Ecto neural progenitor cell (in vitro differentiated cells): ENCODE measurements around the gene WASL.

Experiments used
- DNase-seq: peaks from one replicate; pipeline ENCODE4 v3.0.0-alpha.2; 2018; ENCODE audit warnings: low spot score

The WASL gene

DNA sequence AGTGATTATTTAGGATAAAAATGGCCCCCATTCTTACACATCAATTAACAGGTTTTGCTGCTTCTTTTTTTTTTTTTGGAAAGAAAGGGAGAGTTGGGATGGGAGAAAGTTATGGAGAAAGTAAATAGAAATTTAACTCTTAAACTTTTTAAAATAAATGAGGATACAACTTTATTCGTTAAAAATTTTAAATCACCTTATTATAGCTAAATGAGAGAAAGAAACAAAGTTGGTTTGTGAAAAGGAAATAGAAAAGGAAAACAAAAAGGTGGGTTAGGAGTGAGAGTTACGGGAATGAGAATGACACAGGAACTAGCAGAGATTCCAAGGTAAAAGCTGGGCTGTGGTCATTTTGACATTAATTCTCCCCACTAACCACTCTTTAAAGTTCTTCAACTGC, 58.3 kb downstream of the WASL start:
- no peak for DNase-seq

DNA sequence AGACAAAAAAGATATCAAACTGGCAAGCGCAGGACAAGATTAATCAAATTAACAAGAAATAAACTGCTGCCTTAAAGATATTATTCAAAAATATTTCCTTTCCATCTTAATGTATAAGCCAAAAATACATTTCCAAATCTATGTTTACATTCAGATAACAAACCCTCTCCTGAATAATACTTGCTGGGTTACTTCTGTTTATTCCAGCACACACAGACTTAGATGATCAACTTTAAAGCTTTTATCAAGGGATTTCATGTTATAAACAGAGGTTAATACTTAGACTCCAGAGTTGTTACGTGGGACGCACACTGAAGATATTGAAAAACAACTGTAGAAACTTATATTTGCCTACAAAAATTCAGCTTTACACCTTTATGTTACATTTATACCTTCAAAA, 59.6 kb downstream of the WASL start:
- DNase-seq = no peak

DNA sequence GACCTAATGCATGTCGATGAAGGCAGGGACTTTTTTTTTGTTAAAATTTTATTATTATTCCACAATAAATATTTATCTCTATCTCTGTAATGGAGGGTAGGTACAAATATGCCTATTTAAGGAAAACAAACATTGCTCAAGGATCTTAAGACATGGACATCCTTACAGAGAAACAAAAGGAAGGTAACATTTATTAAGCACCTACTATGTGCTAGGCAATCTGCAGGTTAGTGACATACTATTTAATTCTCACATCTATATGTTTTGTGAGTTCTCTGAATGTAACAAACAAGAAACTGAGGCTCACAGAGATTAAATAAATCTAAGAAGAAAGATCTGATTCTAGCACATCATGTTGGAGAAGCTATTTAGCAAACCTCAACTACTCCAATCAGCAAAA, 61.1 kb downstream of the WASL start:
- no peak for DNase-seq

- DNase-seq = no peak
These were observed 61.6 kb downstream of the WASL start for GRCh38 chr7:123687161-123687560.

- DNase-seq = no peak
These were observed 66.1 kb downstream of the WASL start for GRCh38 chr7:123682690-123683089.

DNA sequence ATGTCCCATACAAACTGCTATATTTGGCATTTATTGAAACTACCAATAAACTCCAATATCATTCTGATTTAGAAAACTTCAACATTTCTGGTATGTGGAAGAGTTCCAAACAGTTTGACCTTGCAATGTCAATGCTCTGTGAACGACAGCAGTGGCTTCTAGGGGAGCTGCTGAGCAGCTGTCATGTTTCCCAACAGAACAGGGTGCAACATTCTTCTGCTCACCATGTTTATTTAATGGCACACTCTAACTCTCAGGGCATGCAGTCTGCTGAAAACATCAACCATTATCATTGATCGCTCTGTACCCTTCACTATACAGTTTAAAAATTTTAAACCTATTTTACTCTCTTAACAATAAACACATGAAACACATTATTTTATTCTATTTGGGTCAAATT, 67.2 kb downstream of the WASL start:
- DNase-seq = no peak

DNA sequence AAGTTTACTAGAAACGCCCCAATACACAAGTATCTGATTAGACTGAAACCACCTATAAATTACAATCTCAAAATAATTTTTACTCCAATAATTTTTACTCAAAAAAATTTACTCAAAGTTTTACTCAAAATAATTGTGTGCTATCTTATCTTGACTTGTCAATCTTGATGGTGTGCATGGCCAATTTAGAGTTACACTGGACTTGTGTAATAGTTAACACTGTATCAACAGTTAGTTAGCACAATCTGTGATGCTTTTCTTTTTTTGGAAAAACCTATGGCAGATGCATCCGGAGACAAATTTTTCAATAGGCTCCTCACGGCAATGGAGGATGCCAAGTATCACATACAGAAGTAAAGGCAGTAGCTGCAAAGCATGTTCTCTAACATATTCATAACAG, 68.2 kb downstream of the WASL start:
- DNase-seq = no peak

DNA sequence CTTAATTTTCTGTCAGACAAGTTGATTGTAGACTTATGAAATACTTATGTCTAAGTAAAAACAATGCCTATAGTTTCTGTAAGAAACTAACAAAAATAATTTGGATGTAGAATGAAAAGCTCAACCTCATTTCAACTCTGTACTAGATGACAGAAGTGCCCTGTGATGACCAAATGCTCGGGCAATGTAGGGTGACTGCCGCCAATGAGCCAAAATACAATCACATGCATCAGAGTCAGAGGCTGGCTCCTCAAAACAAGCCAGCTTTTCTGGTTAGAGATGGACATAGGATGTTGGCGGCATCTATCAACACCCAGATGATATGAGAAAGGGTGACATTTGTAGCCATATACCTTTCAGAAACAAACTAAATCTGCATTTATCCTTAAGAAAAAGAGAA, 69.2 kb downstream of the WASL start:
- no peak for DNase-seq

DNA sequence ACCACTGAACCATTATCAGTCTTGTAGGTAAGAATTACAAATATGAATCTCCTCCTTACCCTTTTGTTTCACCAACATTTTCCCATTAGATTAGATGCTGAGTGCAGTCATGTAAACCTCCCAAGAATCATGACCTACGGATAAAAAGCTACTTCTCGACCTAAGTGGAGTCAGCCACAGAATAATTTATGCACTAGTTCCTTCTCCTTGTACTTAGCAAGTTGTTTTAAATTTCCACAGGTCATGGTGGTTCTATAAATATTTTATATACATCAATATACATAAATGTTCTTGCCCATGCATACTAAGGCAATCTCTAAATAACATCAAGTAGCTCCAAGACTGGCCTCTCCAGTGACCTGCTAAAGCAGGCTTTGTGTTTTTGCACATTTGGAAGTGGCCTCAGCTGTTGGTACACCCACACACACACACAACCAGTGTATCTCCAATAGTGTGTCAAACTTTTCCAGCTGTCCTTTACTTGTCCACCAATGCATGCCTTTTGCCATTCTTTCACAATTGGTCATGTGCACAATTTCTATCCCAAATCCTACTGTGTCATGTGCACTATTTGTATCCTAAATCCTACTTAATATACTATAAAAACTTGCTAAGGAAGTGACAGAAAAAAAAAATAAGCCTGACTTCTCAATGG, 71.6 kb downstream of the WASL start:
- no peak for DNase-seq

DNA sequence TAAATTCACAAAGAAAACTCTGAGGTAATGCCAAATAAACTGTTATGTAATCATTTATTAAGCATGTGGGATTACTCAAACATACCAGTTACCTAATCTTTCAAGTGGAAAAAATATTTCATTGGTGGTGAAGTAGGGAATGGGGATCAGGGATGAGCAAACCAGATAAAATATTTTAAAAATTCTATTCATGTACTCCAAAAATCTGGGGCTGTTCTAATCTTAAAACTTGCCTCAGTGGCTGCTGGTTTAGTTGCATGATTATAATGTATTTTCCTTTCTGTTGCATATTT, 73.7 kb downstream of the WASL start:
- DNase-seq = no peak

DNA sequence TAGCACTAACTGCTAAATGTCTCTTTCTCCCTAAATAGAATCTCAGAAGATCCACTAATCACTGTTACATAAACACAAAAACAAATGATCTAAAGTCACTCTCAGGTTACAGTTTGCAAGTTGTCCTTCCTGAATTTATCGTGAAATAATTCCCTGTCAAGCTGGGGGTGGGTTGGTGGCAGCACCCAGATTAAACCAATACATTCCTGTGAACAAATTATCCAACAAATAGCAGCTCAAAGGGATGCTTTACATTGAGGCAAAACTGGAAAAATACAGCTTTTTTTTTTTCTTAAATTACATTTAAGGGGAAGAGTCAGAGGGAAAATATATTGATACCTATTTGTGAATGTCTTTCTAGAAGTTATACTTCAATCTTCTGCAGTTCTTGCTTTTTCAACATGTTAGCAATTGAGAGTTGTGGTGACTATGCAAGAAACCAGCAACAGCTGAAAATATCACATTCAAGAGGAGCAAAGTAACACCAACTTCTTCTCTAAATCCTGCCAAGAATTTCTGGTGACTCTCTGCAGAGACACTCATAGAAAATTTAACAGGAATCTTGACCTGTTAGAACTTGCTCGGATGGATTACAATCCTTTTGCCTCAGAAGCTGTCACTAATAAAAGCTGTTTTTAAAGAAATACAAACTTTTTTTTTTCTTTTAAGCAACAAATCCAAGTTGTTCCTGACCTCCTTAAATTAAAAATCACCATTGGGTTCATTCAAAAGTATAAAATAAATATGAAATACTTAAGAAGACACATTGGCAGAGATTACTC, 74.2 kb downstream of the WASL start:
- DNase-seq = no peak

GRCh38 chr7:123673752-123674398, 74.9 kb downstream of the WASL start:
- DNase-seq = no peak

- DNase-seq = no peak
These were observed 75.6 kb downstream of the WASL start for GRCh38 chr7:123673137-123673732.

DNA sequence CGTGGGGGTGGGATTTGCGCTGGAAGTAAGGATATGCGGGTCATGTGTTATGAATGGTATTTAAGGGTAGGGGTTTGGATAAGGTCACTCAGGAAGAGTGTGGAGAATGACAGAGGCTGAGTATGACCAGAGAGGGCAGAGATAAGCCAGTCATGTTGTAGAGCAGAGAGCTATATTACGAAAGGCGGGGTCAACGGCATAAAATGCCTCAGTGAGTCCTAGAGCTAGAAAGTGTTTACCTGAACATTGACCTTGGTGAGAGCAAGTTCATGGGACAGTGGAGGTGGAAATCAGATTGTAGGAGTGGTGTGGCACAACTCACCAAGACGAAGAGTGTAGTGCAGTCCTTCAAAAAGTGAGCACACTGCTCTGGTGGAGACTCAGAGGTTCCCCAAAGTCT, 79.3 kb downstream of the WASL start:
- DNase-seq = no peak

DNA sequence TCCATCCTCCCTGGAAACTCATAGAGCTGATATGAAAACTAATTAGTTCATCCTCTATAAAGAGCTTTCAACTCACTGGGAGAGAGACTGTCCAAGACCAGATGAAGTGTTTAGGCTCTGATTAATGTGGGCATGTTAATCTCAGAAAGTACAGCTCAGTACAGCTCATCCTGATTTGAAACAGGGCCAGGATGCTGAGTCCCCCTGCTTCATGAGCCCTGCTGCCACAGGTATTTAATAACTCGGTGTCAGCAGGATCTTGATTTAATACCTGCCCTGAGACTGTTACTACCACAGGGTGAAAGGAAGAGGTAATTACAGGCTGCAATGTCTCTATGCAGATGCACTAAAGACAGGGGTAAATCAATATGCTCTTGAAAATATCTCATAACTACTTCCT, 82.3 kb downstream of the WASL start:
- no peak for DNase-seq

- no peak for DNase-seq
These were observed 82.9 kb downstream of the WASL start for GRCh38 chr7:123665896-123666295.

DNA sequence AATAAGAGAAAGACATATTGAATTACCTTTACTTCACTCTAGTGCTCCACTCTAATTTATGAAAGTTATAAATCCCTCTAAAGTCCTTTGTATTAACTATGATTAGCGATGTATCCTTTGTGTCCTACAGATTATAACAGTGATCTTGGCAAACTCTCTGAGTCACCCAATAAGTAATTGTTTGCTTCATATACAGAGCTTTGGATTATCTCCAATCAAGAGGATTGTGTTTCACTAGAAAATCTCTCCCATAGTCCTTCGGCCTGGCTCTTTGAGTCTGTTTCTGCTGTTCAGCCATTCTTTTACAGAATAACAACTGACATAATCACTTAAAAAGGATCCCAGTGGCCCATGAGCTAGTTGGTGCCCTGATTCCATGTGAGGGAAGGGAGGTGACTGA, 83.6 kb downstream of the WASL start:
- no peak for DNase-seq

- no peak for DNase-seq
These were observed 85.6 kb downstream of the WASL start for GRCh38 chr7:123663200-123663599.

DNA sequence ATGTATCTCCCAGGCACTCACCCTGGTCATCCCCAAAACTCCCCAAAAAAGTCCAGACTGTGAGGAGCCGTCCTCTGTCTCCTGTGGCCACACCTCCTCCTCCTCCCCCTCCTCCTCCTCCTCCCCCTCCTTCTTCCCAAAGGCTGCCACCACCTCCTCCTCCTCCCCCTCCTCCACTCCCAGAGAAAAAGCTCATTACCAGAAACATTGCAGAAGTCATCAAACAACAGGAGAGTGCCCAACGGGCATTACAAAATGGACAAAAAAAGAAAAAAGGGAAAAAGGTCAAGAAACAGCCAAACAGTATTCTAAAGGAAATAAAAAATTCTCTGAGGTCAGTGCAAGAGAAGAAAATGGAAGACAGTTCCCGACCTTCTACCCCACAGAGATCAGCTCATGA, 86.0 kb downstream of the WASL start:
- DNase-seq = no peak

- no peak for DNase-seq
These were observed 86.5 kb downstream of the WASL start for GRCh38 chr7:123662293-123662692.

- no peak for DNase-seq
These were observed 87.0 kb downstream of the WASL start for GRCh38 chr7:123661765-123662164.

DNA sequence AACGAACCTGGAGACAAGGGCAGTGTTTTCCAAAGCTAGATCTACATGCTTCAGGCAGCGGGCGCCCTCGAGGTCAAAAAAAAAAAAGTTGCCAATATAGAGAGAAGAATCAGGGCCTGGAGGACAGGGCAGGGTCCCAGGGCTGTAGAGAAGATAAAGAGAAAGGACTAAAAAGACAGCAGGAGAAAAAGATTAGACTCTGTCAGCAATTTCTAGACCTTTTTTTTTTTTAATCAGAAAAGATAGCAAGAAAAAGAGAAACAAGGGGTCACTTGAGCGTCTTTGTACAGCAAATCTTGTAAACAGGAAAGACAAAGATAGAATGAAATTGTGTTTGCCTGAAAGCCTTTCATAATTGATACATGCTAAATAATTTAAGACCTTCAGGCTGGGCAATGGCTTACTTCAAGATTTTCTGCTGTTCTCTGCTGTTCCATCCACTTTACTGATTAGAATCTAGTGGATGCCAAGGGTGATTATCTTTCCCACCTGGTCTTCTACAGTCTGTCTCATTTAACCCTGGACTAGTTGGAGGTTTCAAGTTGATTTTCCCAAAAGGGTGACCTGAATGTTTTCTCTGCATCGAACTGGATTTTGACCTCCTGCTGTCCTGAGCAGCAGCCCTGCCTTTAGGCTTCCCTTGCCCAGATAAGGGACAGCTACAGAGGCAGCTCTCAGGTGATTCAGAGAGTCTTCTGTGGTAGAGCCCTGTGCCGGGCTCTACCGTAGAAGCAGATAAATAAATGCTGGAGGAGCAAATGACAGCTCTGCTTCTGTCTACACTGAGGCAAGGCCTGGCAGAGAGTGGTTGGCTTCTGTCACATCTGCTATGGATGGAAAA, 88.1 kb downstream of the WASL start:
- DNase-seq = no peak
